Hindlimb muscle (tissue), 1 donor: Measurements from ENCODE around the gene ADGRL3. TPM values are rescaled to one million over a fixed set of nuclear protein-coding genes. Genes with fewer than 3 reads are reported as not detected.

ENCODE experiments used
- DNase-seq: peaks from one replicate; pipeline ENCODE4 v3.0.0-alpha.2; 2013
- polyA plus RNA-seq: library from polyadenylated mRNA; unstranded; fragments of 120-200 nt; gene quantifications from one replicate; pipeline ENCODE4 v1.2.1, GENCODE V29; 2013; ENCODE audit not compliant: insufficient read length

ADGRL3 gene
- polyA plus RNA-seq, 1 donor = 21.0 TPM

GRCh38 chr4:62023633-62024032 is 823.5 kb downstream of the ADGRL3 start:
- DNase-seq = no peak

- DNase-seq = no peak
Measured at GRCh38 chr4:62028745-62029144, 828.6 kb downstream of the ADGRL3 start.

DNA sequence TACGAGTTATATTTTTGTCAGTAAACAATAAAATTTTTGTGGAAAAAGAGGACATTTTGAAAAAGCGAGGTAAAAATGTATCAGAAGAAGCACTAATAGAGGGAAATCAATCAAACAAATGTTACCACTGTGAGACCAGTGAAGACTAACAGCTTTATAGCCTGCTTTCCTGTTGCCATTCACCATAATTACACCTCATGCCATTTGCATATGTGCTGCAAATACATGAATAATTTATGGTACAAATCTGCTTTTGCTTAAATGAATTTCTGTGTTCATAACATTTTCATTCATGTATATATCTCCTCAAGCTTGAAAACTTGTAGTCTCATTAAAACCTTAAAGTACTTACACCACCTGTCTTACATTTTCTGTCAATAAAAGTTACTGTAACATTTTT is 830.8 kb downstream of the ADGRL3 start:
- DNase-seq = no peak

GRCh38 chr4:62037571-62037970 is 837.4 kb downstream of the ADGRL3 start:
- DNase-seq = no peak

DNA sequence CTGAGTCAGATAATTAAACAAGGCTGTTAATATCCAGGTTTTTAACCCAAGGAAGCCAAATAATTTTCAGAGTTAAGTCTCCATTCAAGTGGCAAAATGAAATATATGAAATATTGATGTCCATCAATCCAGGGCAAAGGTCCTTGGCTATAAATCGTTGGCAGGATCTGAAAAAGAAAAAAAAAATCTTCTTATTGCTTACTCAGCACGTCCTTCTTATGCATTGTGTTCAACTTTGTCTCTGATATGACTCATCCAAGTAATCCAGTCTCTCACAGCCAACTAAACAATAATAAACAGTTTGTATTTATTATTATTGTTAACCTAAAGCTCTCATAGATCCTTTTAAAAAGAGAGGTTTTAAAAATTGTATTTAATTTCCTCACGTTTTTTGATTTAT is 851.2 kb downstream of the ADGRL3 start:
- no peak for DNase-seq

DNA sequence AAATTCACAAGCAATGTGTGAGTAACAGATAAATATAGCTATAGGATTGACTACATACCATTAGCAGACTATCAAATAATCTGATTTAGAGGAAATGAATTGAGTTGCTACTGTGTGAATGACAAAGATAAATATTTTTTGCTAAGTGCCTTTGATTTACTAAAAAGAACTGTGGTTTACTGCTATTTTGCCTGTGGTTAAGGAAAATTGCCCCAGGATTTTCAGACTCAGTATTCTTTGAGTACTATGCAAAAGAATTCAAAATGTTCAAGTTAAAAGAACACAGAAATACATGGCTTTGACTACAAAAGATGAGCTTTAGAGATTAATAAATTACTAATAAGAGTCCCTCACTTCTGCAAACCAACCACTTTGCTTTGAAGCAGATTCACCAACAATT is 853.8 kb downstream of the ADGRL3 start:
- DNase-seq = no peak

- no peak for DNase-seq
Measured at GRCh38 chr4:62057031-62057430, 856.9 kb downstream of the ADGRL3 start.

DNA sequence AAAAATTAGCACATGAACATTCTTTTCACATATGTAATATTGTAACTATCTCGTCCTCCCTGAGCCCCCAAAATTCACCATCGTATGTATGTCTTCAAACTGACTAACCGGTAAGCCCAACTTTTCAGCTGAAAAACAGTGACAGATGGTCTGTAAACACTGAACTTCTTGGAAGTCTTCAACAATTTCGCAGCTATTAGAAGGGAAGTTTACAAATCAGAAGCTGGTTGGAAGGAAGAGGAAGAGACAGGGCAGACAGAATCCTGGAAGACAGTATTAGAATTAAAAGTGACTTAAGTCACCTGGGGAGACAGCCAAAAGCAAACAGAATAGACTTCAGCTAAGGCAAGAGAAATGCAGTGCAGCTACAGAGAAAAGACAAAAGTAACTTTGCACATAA is 858.4 kb downstream of the ADGRL3 start:
- no peak for DNase-seq

DNA sequence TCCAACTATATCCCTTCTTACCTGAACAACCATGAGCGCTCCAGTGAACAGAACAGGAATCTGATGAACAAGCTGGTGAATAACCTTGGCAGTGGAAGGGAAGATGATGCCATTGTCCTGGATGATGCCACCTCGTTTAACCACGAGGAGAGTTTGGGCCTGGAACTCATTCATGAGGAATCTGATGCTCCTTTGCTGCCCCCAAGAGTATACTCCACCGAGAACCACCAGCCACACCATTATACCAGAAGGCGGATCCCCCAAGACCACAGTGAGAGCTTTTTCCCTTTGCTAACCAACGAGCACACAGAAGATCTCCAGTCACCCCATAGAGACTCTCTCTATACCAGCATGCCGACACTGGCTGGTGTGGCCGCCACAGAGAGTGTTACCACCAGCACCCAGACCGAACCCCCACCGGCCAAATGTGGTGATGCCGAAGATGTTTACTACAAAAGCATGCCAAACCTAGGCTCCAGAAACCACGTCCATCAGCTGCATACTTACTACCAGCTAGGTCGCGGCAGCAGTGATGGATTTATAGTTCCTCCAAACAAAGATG is 870.2 kb downstream of the ADGRL3 start:
- no peak for DNase-seq

DNA sequence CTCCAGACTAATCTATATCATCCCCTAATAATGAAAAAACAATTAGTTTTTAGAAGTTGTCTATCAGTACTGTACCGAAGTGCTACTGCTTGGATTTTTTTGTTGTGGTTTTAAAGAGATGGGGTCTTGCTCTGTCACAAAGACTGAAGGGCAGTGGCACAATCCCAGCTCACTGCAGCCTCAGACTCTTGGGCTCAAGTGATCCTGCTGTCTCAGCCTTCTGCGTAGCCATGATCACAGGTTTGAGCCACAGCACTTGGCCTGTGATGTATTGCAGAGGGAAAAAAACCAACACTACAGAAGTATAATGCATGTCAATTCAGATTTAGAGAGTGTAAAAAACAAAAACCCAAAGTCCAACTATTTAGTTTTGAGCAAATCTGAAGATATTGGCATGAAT is 875.0 kb downstream of the ADGRL3 start:
- no peak for DNase-seq

- no peak for DNase-seq
Measured at GRCh38 chr4:62075521-62075920, 875.4 kb downstream of the ADGRL3 start.

DNA sequence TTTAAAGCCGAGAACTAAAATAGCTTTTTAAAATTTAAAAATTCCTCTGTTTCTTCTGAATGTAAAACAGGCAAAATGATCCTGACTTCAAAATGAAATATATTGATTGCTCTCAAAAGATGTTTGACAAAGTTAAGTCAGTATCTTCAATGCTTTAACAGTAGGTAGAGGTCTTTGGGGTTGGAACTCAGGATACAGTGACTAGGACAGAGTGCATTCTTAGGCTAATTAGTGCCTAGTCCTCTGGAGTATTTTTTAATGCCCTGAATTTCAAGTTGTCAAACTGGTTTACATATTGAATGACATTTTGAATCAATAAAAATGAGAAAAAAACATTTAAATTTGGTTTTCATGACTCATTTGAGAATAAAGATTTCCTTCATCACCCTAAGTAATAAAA is 877.3 kb downstream of the ADGRL3 start:
- DNase-seq = no peak

- DNase-seq = no peak
Measured at GRCh38 chr4:62080431-62080830, 880.3 kb downstream of the ADGRL3 start.

DNA sequence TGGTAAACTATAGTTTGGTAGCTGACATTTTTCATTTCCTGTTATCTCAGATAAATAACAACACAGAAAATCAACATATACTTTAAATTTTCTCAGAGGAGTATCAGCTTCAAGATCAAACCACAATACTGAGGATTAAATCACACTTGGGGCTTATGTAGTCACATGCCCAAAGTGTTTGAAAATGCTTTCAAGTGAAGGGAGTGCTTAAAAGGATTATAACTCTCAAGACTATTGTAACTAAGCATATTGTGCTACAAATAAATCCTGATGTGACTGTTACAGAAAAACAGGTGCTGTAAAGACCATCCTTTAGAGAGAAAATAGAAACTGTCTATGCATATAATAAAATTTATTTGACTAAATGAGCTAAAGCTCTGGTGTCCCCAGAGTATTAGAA is 887.6 kb downstream of the ADGRL3 start:
- no peak for DNase-seq

DNA sequence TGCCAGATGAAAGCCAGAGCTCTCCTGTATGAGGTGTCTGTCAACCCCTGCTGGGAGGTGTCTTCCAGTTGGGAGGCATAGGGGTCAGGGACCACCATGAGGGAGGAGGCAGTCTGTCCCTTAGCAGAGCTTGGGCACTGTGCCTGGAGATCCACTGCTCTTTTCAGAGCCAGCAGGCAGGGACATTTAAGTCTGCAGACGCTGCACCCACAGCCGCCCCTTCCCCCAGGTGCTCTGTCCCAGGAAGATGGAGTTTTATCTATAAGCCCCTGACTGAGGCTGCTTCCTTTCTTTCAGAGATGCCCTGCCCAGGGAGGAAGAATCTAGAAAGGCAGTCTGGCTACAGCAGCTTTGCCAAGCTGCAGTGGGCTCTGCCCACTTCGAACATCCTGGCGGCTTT is 893.6 kb downstream of the ADGRL3 start:
- no peak for DNase-seq

DNA sequence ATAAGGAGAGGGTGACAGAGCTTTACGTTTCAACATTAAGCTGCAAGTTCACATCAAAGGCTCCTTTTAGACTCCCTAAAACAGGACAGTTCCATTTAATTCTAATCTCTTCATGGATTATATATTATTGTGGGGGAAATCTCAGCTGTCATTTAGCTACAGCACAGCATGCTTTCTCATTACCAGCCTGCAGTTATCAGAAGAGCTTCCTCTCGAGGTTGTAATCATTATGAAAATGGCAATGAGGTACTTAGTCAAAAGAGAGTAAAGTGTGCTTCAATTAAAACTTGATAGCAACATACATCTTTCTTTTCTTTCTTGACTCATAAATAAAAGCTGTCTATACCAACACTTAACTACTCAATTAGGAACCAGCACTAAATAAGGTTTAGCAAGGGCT is 896.8 kb downstream of the ADGRL3 start:
- no peak for DNase-seq

DNA sequence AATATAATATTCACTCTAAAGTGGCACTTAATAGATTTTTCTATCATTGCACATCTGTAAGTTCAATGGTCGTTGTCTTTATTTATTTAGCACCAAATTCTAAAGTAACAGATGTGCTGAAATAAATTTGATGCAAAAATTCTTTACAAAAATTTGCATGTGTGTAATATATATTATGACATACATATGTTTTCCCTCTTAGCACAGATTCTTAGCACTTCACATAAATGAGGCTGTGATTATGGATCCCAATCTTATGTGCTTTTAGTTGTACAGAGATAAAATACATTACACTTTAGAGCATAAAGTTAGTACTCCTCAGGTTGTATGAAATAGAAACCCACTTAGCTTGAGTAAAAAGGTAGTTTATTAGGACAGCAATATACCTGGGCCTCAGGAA is 915.1 kb downstream of the ADGRL3 start:
- no peak for DNase-seq

GRCh38 chr4:62117886-62118285 is 917.8 kb downstream of the ADGRL3 start:
- no peak for DNase-seq

GRCh38 chr4:62118558-62118957 is 918.4 kb downstream of the ADGRL3 start:
- no peak for DNase-seq

GRCh38 chr4:62119195-62119594 is 919.1 kb downstream of the ADGRL3 start:
- no peak for DNase-seq

DNA sequence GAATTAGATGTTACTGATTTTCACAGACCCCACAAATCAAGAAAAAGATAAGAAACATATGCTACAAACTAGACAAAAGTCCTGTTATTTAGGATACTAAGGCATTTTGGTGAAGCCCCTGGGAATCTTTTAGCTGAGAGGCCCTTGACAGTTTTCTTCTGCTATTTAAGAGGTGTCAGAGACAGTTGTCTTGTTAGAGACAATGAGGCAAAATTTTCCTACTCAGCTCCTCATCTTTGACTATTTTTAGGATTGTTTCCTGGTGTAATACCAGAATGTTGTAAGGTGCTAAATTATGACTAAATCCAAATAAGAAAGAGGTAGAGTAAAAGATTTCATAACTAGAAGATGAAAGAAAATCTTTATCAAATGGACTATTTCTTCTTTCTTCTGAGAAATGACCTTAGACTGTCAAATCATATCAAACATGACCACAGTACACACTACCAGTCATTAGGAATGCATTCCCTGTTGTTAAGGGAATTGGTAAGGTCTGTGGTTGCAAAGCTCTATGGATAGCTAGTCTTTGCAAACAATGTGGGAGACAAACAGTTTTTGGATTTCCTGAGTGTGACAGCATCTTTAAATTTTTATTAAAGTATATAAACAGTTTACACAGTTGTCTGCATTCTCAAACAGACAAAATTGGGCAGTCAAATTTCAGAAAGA is 926.1 kb downstream of the ADGRL3 start:
- no peak for DNase-seq
